Left forelimb (tissue), 1 donor: ENCODE measurements around the gene RNMT.
"Not testable (repeated sequence)": the region's sequence is repeated elsewhere in the genome, so short reads cannot be mapped to it uniquely, and the experiment has no call there.

Source experiments
- DNase-seq: peaks from one replicate; pipeline ENCODE4 v3.0.0-alpha.2; 2018; ENCODE audit warnings: low spot score

The RNMT gene

DNA sequence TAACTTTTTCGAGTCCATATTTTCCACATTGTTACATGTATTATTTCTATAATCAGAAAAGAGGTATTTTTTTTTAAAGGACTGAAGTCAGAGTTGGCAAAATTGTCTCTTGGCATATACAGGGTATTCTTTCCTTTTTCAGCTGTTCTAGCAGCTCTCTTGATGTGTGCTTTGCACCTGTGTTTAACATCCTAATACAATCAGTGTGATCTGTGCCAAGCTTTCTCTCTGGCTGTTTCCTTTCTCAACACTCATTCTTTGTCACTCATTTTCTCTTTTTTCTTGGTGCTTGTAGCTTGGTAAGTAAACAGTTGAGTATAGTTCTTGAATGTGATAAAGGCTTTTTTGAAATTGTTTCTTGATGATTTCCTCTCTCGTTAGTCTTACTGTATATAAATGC, 9.2 kb downstream of the RNMT start:
- DNase-seq, result no peak

DNA sequence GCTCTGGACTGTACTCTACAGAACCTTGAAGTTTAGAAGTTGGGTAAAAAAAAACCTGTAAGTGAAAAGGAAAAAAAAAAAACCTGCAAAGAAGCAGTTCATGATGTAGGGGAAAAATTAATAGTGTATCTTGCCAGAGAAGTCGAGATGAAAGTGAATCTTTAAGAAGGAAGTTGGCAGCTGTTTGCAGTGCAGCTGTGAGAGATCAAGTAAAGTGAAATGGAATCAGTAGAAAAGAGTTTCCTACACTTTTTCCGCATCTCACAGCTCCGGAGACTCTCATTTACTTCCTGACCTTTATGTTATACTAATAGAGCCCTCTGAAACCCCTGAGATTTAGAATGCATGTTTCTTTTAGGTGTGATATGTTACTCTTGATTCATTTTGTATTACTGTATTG, 19.2 kb downstream of the RNMT start:
- DNase-seq, result no peak

DNA sequence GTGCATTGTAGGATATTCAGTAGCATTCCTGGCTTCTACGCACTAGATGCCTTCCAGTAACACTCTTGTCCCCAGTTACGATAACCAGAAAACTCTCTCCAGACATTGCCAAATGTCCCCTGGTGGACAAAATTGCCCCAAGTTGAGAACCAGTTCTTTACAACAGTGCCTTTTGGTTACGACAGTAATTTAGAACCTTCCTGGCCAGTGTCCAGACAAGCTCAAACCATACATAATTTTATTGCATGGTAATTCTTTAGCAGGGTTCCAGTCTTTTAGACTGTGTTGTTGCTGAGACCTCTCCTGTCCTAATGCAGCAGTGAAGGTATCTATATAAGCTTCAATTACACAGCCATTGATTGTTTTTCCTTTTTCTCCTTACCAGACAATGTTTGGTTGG, 20.2 kb downstream of the RNMT start:
- no peak for DNase-seq

DNA sequence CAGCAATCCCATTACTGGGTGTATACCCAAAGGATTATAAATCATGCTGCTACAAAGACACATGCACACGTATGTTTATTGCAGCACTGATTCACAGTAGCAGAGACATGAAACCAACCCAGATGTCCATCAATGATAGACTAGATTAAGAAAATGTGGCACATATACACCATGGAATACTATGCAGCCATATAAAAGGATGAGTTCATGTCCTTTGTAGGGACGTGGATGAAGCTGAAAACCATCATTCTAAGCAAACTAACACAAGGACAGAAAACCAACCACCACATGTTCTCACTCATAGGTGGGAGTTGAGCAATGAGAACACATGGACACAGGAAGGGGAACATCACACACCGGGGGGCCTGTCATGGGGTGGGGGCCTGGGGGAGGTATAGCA, 25.1 kb downstream of the RNMT start:
- not testable (repeated sequence) for DNase-seq

DNA sequence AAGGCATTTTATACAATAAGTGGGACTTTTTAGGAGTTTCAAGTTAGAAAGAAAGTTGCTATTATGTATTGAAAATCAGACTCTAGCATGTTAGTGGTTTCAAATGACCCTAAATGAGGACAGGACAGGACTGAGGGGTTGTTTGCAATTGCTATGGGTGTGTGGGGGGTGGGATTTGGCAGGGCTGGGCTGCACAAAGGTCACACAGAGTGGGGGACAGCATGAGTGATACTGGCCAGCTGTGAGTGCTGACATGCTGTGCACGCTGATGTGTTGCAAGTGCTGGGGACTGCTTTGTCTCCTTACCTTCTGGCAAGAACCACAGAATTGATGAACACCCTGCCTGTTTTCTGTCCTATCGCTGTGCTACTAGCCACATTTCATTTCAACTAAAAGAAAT, 29.8 kb downstream of the RNMT start:
- no peak for DNase-seq

DNA sequence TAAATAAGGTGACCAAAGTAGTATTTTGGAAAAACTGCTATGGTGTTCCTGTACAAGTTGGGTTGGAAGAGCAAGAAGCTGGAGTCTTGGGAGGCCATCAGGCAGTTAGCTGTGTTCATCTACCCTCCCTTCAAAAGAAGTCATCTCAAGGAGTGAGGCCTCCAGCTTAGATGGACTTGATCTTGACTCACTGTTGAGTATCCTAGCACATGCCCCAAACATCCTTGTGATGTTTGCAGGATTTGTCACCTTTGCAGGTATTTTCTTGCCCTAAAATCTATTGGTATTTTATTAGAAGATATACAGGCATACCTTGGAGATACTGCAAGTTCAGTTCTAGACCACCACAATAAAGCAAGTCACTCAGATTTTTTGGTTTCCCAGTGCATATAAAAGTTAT, 30.2 kb downstream of the RNMT start:
- DNase-seq, result no peak

DNA sequence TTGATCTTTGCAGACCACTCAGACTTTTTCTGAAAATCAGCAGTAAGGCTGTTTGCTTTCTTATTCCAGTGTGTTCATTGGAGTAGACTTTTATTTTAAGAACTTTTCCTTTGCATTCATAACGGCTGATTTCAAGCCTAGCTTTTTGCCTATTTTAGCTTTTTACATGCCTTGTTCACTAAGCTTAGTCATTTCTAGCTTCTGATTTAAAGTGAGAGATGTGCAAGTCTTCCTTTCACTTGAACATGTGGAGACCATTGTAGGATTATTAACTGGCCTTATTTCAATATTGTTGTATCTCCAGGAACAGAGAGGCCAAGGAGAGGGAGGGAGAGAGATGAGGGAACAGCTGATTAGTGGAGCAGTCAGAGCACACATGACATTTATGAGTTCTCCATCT, 32.1 kb downstream of the RNMT start:
- DNase-seq, result no peak

DNA sequence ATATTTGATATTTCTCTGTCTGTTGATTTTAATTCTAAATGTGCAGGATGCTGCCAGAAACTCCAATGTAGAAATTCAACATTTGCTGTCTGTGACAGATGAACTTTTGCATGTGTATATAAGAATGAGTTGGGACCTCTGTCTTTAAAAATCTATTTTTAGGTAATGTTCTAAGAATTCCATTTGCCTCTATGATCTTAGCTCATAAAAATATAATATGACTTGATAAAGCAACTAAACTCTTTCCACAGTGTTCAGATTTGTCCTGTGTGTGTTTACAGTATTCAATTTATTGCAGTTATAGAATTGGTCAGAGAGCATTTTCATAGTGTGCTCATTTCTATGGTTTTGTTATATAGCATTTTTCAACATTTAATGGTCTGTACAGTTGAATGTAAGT, 33.6 kb downstream of the RNMT start:
- no peak for DNase-seq

DNA sequence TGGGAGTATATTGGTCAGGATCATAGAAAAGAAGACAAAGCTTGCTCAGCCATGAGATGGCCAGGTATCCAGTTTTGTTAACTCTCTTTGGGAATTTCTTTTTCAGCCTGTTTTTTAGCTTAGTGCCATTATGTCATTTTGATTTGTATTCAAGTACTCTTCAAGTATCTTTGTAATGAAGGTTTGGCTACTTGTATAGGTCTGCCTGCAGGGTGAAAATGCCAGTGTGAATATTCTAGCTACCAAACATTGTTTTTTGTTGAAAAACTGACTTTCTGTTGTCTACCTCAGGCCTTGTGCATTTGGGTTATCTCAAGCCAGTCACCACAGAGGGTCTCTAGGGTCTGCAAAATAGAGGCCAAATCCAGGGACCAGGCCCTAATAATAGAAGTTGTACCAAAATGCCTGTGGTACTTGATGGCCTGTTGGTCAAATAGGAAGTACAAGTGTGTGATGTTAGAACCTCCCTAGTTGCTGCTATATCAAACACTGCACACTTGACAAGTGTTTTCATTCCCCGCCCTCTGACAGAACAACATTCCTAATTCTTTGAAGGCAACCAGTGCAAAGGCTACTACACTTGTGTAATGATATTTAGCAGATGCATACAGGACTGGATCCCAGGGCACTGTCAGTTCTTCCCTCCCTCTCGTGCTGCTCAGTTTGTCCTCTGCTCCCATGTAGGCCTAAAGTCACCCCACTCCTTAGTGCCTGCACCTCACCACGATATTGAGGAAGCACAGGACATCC, 36.4 kb downstream of the RNMT start:
- no peak for DNase-seq

DNA sequence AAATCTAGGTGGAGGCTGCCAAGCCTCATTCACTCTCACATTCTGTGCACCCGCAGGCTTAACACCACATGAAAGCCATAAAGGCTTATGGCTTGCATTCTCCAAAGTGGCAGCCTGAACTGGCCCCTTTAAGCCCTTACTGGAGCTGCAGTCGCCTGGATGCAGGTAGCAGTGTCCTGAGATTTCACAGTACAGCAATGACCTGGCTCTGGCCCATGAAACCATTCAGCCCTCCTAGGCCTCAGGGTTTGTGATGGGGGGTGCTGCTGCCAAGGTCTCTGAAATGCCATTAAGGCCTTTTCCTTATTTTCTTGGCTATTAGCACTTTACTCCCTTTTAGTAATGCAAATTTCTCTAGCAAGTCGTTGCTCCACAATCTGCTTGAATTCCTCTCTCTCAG, 48.6 kb downstream of the RNMT start:
- DNase-seq, result no peak

DNA sequence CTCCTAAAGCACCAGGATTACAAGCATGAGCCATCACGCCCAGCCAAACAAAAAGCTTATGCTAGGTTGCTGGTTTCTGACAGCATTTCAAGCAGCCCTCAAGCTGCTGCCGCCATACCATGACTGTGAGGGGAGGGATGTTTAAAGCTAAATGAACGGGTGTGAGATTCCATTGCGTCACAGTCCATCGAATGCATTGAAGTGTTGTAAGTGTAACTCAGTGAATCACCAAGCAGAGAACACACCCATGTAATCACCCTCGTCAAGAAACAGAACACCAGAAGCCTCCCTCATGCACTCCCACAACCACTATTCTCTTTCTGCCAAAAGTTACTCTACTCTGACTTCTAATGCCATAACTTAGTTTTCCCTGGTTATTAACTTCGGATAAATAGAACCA, 64.7 kb downstream of the RNMT start:
- DNase-seq, result no peak

DNA sequence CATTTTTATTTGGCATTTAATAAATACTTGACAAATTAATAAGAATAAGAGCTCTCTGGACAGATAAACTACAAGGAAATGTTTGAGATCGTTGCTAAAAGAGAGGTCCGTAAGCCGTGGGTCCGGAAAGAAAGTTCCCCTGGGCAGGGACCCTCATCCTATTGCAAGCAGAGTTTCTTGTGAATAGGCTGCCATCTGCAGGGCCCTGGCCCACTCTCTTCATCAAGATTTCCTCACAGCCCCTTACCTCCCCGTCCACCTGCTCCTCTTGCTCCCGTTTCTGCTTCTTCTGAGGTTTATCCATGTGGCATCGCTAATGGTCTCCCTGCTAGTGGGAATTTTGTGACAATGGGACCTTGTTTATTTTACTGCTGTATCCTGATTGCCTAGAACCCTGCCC, 67.3 kb downstream of the RNMT start:
- no peak for DNase-seq

DNA sequence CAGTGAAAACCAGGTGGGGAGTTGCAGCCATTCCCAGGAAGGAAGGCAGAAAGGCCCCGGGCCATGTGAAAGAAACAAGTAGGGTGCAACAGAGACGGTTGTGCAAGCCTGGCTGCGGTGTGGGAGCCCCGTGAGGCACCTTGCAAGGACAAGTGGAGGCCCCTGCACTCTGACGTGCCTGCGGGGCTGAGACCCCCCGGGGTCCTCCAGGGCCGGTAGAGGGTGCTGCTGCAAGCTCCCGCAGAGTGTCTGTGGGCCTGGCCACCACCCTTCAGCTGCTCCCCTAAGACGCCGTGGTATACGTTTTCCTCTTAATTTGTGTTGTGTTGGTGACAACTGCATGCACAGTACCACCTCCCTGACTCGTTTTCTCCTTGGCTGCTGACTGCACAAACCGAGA, 70.0 kb downstream of the RNMT start:
- no peak for DNase-seq

DNA sequence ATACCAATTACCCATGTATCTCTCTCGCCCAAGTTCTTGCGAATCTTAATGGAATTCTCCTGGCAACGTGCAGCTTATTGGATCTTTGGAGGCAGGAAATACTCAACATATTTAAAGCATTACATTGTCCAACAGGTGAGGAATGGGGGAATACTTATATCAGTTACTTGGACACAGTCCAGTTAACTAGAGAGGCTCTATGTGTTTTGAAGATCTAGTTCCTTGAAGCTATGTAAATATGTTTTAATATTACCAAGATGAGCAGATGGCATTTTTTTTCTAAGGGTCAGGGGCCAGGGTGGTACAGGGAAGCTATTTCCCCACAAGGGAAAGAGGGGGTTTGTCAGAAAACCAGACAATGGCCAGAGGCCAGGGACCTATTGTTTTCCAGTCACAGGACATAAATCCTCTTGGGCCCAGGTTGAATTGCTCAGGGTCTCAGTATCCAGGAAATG, 70.7 kb downstream of the RNMT start:
- no peak for DNase-seq

DNA sequence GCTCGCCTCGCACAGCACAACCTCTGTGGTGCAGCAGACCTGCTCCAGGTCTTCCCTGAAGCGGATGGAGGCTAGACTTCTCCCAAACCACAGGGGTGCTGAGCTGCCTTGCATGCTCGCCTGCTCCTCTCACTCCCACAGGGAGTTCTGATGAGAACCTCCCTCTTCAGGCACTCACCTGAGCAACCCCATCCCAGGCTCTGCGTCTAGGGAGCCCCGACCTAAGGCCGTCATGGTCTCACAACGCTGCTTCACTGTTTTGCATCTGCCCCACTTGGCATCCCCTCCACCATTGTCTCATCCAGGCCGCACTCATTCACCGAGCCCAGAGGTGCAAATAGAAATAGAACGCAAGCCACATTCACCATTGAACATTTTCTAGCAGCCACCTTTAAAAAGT, 72.9 kb downstream of the RNMT start:
- DNase-seq, result no peak

DNA sequence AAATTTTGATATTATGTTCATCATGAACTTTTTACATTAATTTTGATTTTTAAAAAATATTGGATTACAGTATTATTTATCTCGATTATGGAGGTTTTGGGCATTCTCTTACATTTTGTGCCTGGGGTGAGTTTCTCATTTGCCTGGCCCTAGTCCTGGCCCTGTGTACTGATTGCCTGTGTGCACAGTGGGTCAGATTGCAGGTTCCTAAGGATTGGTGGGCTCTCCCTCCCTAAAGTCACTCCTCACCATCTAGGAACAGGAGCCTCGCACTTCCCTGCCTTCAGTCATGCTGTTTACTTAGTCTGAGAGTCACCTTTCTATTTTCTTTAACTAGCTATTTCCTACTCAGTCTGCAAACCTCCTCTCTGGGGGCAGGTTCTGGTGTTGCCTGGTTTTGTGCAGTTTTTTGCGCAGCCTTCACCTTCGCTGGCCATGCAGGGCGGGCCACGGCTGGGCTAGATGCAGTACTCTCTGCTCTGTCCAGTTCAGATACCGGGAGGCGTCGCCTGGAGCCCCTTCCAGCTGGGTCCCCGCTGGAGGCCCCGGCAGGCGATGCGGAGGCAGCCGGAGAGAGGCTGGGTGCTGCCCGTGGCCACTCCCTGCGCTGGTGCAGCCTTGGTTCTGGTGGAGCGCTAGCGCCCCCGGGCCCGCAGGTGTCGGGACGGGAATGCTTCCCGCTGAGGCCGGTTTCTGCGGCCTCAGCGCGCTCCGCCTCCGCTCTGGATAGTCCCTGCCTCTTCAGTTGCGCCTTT, 74.2 kb downstream of the RNMT start:
- DNase-seq, result peak; percentile 81

DNA sequence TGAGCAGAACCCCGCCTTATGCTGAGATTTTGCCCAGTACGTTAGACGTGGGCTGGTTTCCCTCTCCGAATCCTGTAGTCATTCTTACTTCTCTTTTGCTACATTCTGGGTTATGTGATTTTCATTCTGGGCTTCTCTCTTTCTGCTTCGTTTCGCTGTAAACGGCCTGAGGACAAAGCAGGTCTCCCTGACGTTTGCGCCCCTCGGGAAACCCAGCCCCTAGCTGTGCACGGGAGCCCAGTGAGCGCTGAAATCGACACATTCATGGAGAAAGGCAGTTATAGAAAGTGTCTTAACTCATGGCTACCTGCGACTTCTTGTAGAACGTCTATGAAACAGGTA, 74.8 kb downstream of the RNMT start:
- no peak for DNase-seq

DNA sequence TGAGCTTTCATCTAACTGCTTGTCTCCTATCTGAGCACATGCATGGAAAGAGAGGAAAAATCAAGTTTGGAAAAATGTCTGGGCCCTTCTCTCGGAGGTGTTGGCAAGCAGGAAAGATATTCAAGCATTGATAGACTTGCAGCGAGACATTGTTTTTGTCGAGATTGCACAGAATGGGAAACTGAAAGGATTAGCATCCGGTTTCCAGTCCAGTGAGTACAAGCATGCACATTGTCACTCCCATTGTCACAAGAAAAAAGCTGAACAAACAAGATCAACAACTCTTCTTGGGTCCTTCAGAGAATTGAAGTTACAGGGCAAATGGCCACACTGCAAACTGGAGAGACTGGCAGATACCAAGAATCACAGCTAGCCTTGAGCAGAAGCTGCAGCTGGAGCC, 77.8 kb downstream of the RNMT start:
- no peak for DNase-seq

DNA sequence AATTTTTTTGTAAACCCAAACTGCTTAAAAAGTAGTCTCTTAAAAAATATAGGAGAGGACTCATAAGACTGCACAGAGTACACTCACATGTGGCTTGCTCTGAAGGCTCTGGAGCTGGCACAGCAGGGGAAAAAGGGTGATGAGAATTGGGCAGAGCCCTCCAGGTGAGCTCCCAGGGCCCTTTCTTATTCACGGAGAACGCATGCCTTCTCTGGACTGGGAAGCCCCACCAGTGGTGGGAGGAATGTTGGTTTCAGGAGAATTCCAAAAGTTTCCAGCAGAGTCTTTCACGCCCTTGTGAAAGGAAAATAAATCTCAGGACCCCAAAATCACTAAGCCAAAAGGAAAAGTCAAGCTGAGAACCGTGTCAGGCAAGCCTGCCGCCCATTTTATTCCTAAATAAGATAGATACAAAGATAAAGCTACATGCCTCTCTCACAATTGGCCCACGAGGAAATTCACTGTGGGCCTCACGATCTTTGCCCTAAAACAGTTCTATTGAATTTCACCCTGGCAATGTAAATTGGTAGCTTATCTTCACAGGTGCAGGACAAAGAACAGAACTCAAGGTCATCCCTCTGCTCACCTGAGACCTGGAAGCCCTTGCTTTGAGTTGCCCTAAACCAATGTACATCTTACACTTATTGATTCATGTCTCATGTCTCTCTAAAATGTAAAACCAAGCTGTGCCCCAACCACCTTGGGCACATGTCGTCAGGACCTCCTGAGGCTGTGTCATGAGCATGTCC, 82.0 kb downstream of the RNMT start:
- no peak for DNase-seq

DNA sequence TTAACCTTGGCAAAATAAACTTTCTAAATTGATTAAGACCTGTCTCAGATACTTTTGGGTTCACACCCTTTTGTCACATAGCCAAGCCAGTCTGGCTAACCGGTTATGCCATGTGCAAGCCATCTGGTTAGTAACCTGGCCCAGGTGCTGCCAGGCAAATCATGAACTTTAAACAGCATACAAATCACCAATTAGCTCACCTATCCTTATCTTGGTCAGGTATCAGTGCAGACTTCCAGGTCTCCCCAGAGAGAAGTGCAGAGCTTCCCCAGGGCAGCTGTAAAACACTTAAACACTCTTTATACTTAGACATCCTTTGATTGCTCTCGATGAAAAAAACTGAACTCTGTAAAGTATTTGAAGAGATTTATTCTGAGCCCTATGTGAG, 82.6 kb downstream of the RNMT start:
- DNase-seq, result no peak

DNA sequence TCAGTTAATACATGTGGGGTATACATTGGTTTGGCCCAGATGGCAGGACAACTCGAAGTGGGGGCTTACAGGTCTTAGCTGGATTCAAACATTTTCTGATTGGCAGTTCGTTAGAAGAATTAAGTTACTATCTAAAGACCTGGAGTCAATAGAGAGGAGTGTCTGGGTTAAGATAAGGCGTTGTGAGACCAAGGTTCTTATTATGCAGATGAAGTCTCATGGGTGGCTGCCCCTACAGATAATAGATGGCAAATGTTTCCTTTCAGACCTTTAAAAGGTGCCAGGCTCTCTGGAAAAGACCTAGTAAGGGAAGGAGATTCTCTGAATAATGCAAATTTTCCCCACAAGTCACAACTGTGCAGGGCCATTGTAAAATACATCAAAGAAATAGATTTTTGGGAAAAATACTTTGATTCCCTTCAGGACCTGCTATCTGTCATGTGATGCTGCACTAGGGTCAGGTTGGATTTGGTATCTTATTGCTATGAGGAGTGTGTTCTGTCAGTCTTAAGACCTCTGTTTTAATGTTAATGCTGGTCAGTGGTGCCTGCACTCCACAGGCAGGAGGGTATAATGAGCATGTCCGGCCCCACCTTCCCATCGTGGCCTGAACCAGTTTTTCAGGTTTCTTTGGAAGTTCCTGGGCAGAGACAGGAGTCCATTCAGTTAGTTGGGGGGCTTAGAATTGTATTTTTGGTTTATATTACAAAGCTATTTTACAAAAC, 83.2 kb downstream of the RNMT start:
- DNase-seq, result no peak

DNA sequence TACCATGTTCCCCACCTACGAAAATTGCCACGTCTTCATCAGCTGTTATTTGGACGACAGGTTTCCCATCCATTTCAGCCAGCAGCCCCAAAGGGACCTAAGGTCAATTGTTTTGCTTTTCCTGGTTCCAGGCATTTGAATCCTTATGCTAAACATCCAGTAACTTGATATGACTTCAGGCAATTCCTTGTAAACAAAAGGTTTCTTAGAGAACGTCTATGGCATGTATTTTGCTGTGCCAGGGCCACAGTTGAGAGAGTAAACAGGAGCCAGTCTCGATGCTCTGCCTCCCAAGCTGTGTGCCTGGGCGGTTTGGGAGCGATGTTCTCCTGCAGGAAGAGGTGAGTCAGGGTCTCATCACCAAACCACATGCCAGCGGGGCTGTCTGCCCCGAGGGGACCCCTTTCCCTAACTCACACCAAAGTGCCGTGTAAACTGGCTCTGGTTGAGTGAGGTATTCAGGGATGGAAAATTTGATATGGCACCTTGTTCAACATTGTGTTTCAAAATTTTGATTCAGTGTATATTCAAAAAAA, 84.5 kb downstream of the RNMT start:
- DNase-seq, result no peak
